Measurements from ENCODE around the gene MYO16. TPM values are rescaled to one million over a fixed set of nuclear protein-coding genes. Genes with fewer than 3 reads are reported as not detected.

MYO16 gene
- total and polyA plus RNA-seq, 2 of the 4 experiments (the other 2 are of a cell fraction) = under 0.01 to 0.03 TPM

- DNase-seq = no peak
- Histone ChIP-seq H3K4ac (ENCODE audit: low read depth, low read length) (no peak overlapping the region), H3K23ac (ENCODE audit: low read depth, low read length) (no peak overlapping the region), H3K14ac (replicated peaks; ENCODE audit: low read depth, low read length) (no peak overlapping the region), H2AK5ac (ENCODE audit: low read depth, low read length) (no peak overlapping the region), H3K4me1 (ENCODE audit: control insufficient read depth, insufficient read depth, low read length) (no peaks in the 10 kb centered on the region), H3K9me1 (ENCODE audit: insufficient read depth, low read length) (no peaks in the 10 kb centered on the region), H3K36me3 (ENCODE audit: control insufficient read depth, insufficient read depth, low read length) (no peaks in the 10 kb centered on the region), H2BK5ac (ENCODE audit: low read depth, low read length, poor library complexity, severe bottlenecking) (no peak overlapping the region), H2AK9ac (replicated peaks; ENCODE audit: low read depth, low read length, poor library complexity) (no peak overlapping the region), H4K8ac (ENCODE audit: low read depth in 2 of 2, low read length in 2 of 2) (no peak overlapping the region), H3K27me3 (ENCODE audit: control insufficient read depth, insufficient read depth, low read length) (peaks cover under 1% of the 10 kb centered on the region; the same call in 1 of the 2 replicates), H3K79me1 (ENCODE audit: low read depth in 1 of 2, low read length in 2 of 2) (no peaks in the 10 kb centered on the region), H3K56ac (ENCODE audit: extremely low read depth, insufficient read depth, low read length) (no peak overlapping the region), H2BK15ac (ENCODE audit: low read depth, low read length) (no peak overlapping the region), H2BK120ac (ENCODE audit: low read depth, low read length) (no peak overlapping the region), H4K91ac (ENCODE audit: insufficient read depth, low read depth, low read length) (no peak overlapping the region), H3K18ac (ENCODE audit: low read depth, low read length) (no peak overlapping the region), H2BK20ac (ENCODE audit: low read depth, low read length) (no peak overlapping the region), H4K5ac (ENCODE audit: low read depth, low read length) (no peak overlapping the region), H3K4me2 (ENCODE audit: low read depth, low read length) (no peak overlapping the region), H3K27ac (ENCODE audit: insufficient read depth, low read length) (no peak overlapping the region), H3K4me3 (ENCODE audit: insufficient read depth, low read depth, low read length) (no peak overlapping the region), H3K9me3 (ENCODE audit: control insufficient read depth, insufficient read depth, low read length) (no peaks in the 10 kb centered on the region), H4K20me1 (ENCODE audit: insufficient read depth, low read length) (no peaks in the 10 kb centered on the region), H2AFZ (replicated peaks; ENCODE audit: low read length, poor library complexity) (no peak overlapping the region), H3K9ac (ENCODE audit: low read depth, low read length) (no peak overlapping the region)
- CTCF ChIA-PET = interaction anchor here (0.7 kb wide), 1 partner anchor 12 kb away, joined by 3 read pairs; no protein-coding TSS in a partner anchor
- in situ Hi-C loops (cut with MboI; ENCODE audit: low sequenced_read_pairs) = no loop called here
- WGBS, 2 experiments (ENCODE audit: extremely low coverage in 2 of 2, insufficient read length in 1 of 2) = no CpG with 5 or more reads among the region's 4 CpGs
- POLR2A ChIA-PET (ENCODE audit: unreplicated experiment) = no interaction called here
- dilution Hi-C loops (cut with HindIII; ENCODE audit: low sequenced_read_pairs, unreplicated experiment) = no loop called here
- no TSS peak for BruUV-seq (replicated peaks)
- TF ChIP-seq, protein P1, sequence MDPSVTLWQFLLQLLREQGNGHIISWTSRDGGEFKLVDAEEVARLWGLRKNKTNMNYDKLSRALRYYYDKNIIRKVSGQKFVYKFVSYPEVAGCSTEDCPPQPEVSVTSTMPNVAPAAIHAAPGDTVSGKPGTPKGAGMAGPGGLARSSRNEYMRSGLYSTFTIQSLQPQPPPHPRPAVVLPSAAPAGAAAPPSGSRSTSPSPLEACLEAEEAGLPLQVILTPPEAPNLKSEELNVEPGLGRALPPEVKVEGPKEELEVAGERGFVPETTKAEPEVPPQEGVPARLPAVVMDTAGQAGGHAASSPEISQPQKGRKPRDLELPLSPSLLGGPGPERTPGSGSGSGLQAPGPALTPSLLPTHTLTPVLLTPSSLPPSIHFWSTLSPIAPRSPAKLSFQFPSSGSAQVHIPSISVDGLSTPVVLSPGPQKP (IDR thresholded peaks at IDR 0.05; ENCODE audit: borderline replicate concordance, low read depth, low read length) = no peak
- TF ChIP-seq MAZ (IDR thresholded peaks at IDR 0.05; ENCODE audit: borderline replicate concordance, low read depth, low read length) (no peak), CEBPB (IDR thresholded peaks at IDR 0.05; ENCODE audit: low read depth, low read length) (no peak), POLR2A (IDR thresholded peaks at IDR 0.05; ENCODE audit: low read depth, low read length) (no peak), RAD21 (IDR thresholded peaks at IDR 0.05; ENCODE audit: low read length) (no peak), RCOR1 (IDR thresholded peaks at IDR 0.05; ENCODE audit: insufficient replicate concordance, low read length) (no peak), CHD1 (IDR thresholded peaks at IDR 0.05; ENCODE audit: low read depth, low read length) (no peak), MXI1 (IDR thresholded peaks at IDR 0.05; ENCODE audit: borderline replicate concordance, low read depth, low read length) (no peak), SMC3 (IDR thresholded peaks at IDR 0.05; ENCODE audit: low read depth, low read length) (no peak), FOS (IDR thresholded peaks at IDR 0.05; ENCODE audit: low read depth, low read length) (no peak), BHLHE40 (IDR thresholded peaks at IDR 0.05; ENCODE audit: low read depth, low read length) (no peak), RFX5 (IDR thresholded peaks at IDR 0.05; ENCODE audit: low read depth, low read length) (no peak), USF2 (IDR thresholded peaks at IDR 0.05; ENCODE audit: low read depth, low read length) (no peak), CTCF (conservative IDR thresholded peaks at IDR 0.05; ENCODE audit: low read depth, low read length) (no peak)
- ATAC-seq (ENCODE audit: low read depth) = no peak
- intact Hi-C loops (cut with micrococcal nuclease) = no loop called here
Observed at GRCh38 chr13:109026266-109026665, 396.9 kb downstream of the MYO16 start.
